ENCODE results near the gene SH2D1A. TPM values are rescaled to one million over a fixed set of nuclear protein-coding genes. Genes with fewer than 3 reads are reported as not detected.

The SH2D1A gene
- polyA plus RNA-seq, 1 of the 3 experiments (the other 2 are of a cell fraction), result not detected

GRCh38 chrX:124337916-124338315 is 8.4 kb upstream of the SH2D1A start:
- no peak overlapping the region for H3K4me3 ChIP-seq (ENCODE audit: low read depth in 2 of 2, low read length in 1 of 2)
- H3K9me3 ChIP-seq, result no peaks in the 10 kb centered on the region
- 0% methylated on average over 1 of the region's 1 CpG for WGBS (ENCODE audit: low lambda C conversion rate)
- no peaks in the 10 kb centered on the region for H3K27me3 ChIP-seq (ENCODE audit: insufficient read depth)
- no peak overlapping the region for H2AFZ ChIP-seq (ENCODE audit: low read depth)
- DNase-seq, result no peak
- no peaks in the 10 kb centered on the region for H3K79me2 ChIP-seq (ENCODE audit: insufficient read depth)
- H3K27ac ChIP-seq (ENCODE audit: low read depth in 2 of 2, low read length in 1 of 2), result no peak overlapping the region
- H3K36me3 ChIP-seq (replicated peaks in 1 of 2; ENCODE audit: control insufficient read depth in 1 of 2, insufficient read depth in 2 of 2, low read length in 1 of 2), result no peaks in the 10 kb centered on the region
- H4K20me1 ChIP-seq (ENCODE audit: insufficient read depth), result no peaks in the 10 kb centered on the region
- H3K9me2 ChIP-seq, result no peaks in the 10 kb centered on the region
- no peaks in the 10 kb centered on the region for H3K4me1 ChIP-seq (ENCODE audit: control insufficient read depth in 1 of 2, insufficient read depth in 2 of 2, low read depth in 1 of 2, low read length in 1 of 2)
- no peak for TF ChIP-seq REST (IDR thresholded peaks at IDR 0.05; ENCODE audit: low read depth, low read length)
- TF ChIP-seq USF1 (IDR thresholded peaks at IDR 0.05; ENCODE audit: borderline replicate concordance, low read depth), result no peak
- no peak for TF ChIP-seq RFX5 (IDR thresholded peaks at IDR 0.05; ENCODE audit: low read length)
- TF ChIP-seq FOXJ3 (CRISPR knock-in tag; IDR thresholded peaks at IDR 0.05), result no peak
- no peak for TF ChIP-seq TEAD4 (IDR thresholded peaks at IDR 0.05; ENCODE audit: borderline replicate concordance, insufficient read depth)
- no peak for TF ChIP-seq ZBTB33 (IDR thresholded peaks at IDR 0.05; ENCODE audit: borderline replicate concordance, low read depth)
- no peak for TF ChIP-seq SIN3A (IDR thresholded peaks at IDR 0.05; ENCODE audit: borderline replicate concordance, low read depth, low read length)
- no peak for TF ChIP-seq FOXM1 (IDR thresholded peaks at IDR 0.05; ENCODE audit: low read depth)
- TF ChIP-seq USF2 (IDR thresholded peaks at IDR 0.05; ENCODE audit: borderline replicate concordance, low read depth, low read length), result no peak
- TF ChIP-seq EP300 (IDR thresholded peaks at IDR 0.05; ENCODE audit: borderline replicate concordance in 1 of 2, low read depth in 1 of 2, low read length in 1 of 2), result no peak
- TF ChIP-seq RXRA (IDR thresholded peaks at IDR 0.05; ENCODE audit: borderline replicate concordance, low read depth), result no peak
- H3F3A ChIP-seq (replicated peaks; ENCODE audit: insufficient read depth), result no peaks in the 10 kb centered on the region
- CTCF ChIA-PET, result no interaction called here
- no peak overlapping the region for H3K4me2 ChIP-seq
- H3K9ac ChIP-seq, result no peak overlapping the region
- POLR2A ChIA-PET, result no interaction called here
